Suprapubic skin (tissue), 4 donors: ENCODE measurements around the gene CORO1C. TPM values are rescaled to one million over a fixed set of nuclear protein-coding genes. Genes with fewer than 3 reads are reported as not detected.

ENCODE experiments used
- DNase-seq, 2 donors: peaks; one replicate each; pipeline ENCODE4 v3.0.0-alpha.2; 2019; ENCODE audit warnings: low spot score in 2 of 2
- H3K27ac ChIP-seq: fragments of 200-600 bp; sonication (generic); one replicate; pipeline ENCODE4 v1.5.1; 2019
- H3K27me3 ChIP-seq: fragments of 200-600 bp; sonication (generic); one replicate; pipeline ENCODE4 v1.5.1; 2019
- H3K36me3 ChIP-seq: fragments of 200-600 bp; sonication (generic); one replicate; pipeline ENCODE4 v1.5.1; 2019
- H3K4me1 ChIP-seq: fragments of 200-600 bp; sonication (generic); one replicate; pipeline ENCODE4 v1.5.1; 2019
- H3K4me3 ChIP-seq: fragments of 200-600 bp; sonication (generic); one replicate; pipeline ENCODE4 v1.5.1; 2019; ENCODE audit warnings: mild to moderate bottlenecking
- H3K9me3 ChIP-seq: fragments of 200-600 bp; sonication (generic); one replicate; pipeline ENCODE4 v1.5.1; 2019
- CTCF ChIP-seq, 2 donors: fragments of 200-600 bp in 1 of 2; fragments of 450-650 bp in 1 of 2; sonication (generic) in 1 of 2; IDR thresholded peaks; one replicate each; pipeline ENCODE4 v1.5.1; 2016 to 2019; ENCODE audit warnings: antibody characterized with exemption in 2 of 2, mild to moderate bottlenecking in 1 of 2, moderate library complexity in 1 of 2
- EP300 ChIP-seq: sonication (generic); formaldehyde crosslinking; IDR thresholded peaks from one replicate; pipeline ENCODE4 v1.6.1; 2017; ENCODE audit warnings: antibody characterized with exemption
- POLR2A ChIP-seq, 2 donors: fragments of 450-650 bp; IDR thresholded peaks; one replicate each; pipeline ENCODE4 v1.6.1; 2017; ENCODE audit warnings: antibody characterized with exemption in 2 of 2, mild to moderate bottlenecking in 2 of 2, moderate library complexity in 2 of 2
- POLR2AphosphoS5 ChIP-seq, 3 donors: sonication (generic); formaldehyde crosslinking; IDR thresholded peaks; one replicate each; pipeline ENCODE4 v1.6.1; 2017; ENCODE audit warnings: antibody characterized with exemption in 3 of 3
- WGBS: methylation state at CpG from one replicate; pipeline ENCODE4 v1.1.5; 2018; 5-methylcytosine and 5-hydroxymethylcytosine counted together
- total RNA-seq, 4 donors: library from RNA; depleted of rRNA; stranded (reverse); fragments of >200 nt; gene quantifications; one replicate each; pipeline ENCODE4 v1.1.0, GENCODE V29; 2016

Gene CORO1C
- total RNA-seq, 4 donors from 2014 or later = 117 to 175 (median 142) TPM

GRCh38 chr12:108732489-108733229, 1.3 kb upstream of the CORO1C start:
- no peak for TF ChIP-seq POLR2A (IDR thresholded peaks at IDR 0.05)
- TF ChIP-seq CTCF (IDR thresholded peaks at IDR 0.05) = no peak
- TF ChIP-seq EP300 = no peak
- TF ChIP-seq POLR2AphosphoS5 (IDR thresholded peaks at IDR 0.05) = no peak
- WGBS = 56% methylated on average over 13 of the region's 13 CpGs
- no peaks in the 10 kb centered on the region for H3K36me3 ChIP-seq
- H3K4me1 ChIP-seq = peaks cover 44% of the 10 kb centered on the region
- no peaks in the 10 kb centered on the region for H3K9me3 ChIP-seq
- H3K27ac ChIP-seq = peak overlapping the region; percentile 100
- DNase-seq = no peak
- H3K27me3 ChIP-seq = no peaks in the 10 kb centered on the region
- peak overlapping the region; percentile 96 for H3K4me3 ChIP-seq

GRCh38 chr12:108731866-108732461, 646 bp upstream of the CORO1C start:
- Histone ChIP-seq H3K27ac (peak overlapping the region; percentile 100), H3K4me3 (peak overlapping the region; percentile 96), H3K4me1 (peaks cover 44% of the 10 kb centered on the region), H3K27me3 (no peaks in the 10 kb centered on the region), H3K36me3 (no peaks in the 10 kb centered on the region), H3K9me3 (no peaks in the 10 kb centered on the region)
- 1% methylated on average over 30 of the region's 34 CpGs for whole genome bisulfite sequencing
- TF ChIP-seq POLR2AphosphoS5 (IDR thresholded peaks at IDR 0.05) (peak in 2 of 3 donors; percentile 64 to 78), POLR2A (IDR thresholded peaks at IDR 0.05) (no peak), EP300 (peak; percentile 3), CTCF (IDR thresholded peaks at IDR 0.05) (no peak)
- peak; percentile 100 for DNase-seq

- peak; percentile 88 to 89 for DNase-seq
Measured at GRCh38 chr12:108730365-108731104, 783 bp downstream of the CORO1C start.

GRCh38 chr12:108729612-108730364, 1.5 kb downstream of the CORO1C start:
- Histone ChIP-seq H3K36me3 (no peaks in the 10 kb centered on the region), H3K27me3 (no peaks in the 10 kb centered on the region), H3K9me3 (no peaks in the 10 kb centered on the region), H3K27ac (peak overlapping the region; percentile 100), H3K4me1 (peaks cover 53% of the 10 kb centered on the region), H3K4me3 (peak overlapping the region; percentile 96)
- no peak for TF ChIP-seq POLR2A (IDR thresholded peaks at IDR 0.05)
- TF ChIP-seq CTCF (IDR thresholded peaks at IDR 0.05) = no peak
- TF ChIP-seq EP300 = no peak
- TF ChIP-seq POLR2AphosphoS5 (IDR thresholded peaks at IDR 0.05) = no peak
- DNase-seq = no peak
- WGBS = 9% methylated on average over 15 of the region's 15 CpGs

More at GRCh38 chr12:108730365-108731104, 783 bp downstream of the CORO1C start:
- Histone ChIP-seq H3K27ac (peak overlapping the region; percentile 100), H3K9me3 (no peaks in the 10 kb centered on the region), H3K4me3 (peak overlapping the region; percentile 96), H3K4me1 (peaks cover 46% of the 10 kb centered on the region), H3K36me3 (no peaks in the 10 kb centered on the region), H3K27me3 (no peaks in the 10 kb centered on the region)
- WGBS = 1% methylated on average over 38 of the region's 45 CpGs
- TF ChIP-seq CTCF (IDR thresholded peaks at IDR 0.05) (no peak), POLR2AphosphoS5 (IDR thresholded peaks at IDR 0.05) (peak in 1 of 3 donors; percentile 54), EP300 (no peak), POLR2A (IDR thresholded peaks at IDR 0.05) (peak in 1 of 2 donors; percentile 67)
